ENCODE measurements around the gene KIF26B. TPM values are rescaled to one million over a fixed set of nuclear protein-coding genes. Genes with fewer than 3 reads are reported as not detected.

KIF26B gene
- polyA plus RNA-seq, 1 of the 3 experiments (the other 2 are of a cell fraction) = 2.6 TPM

DNA sequence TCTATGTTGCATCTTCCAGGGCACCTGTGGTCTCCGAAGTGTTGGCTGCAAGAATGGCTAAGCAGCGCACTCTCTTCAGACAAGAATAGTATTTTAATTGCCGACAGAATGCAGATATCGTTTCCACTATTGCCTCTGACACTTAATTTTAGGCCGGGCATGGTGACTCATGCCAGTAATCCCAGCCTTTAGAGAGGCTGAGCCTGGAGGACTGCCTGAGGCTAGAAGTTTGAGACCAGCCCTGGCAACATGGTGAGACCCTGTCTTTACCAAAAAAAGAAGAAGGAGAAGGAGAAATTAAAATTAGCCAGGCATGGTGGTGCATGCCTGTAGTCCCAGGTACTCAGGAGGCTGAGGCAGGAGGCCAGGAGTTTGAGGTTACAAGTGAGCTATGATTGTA lies 306.9 kb downstream of the KIF26B start:
- H3K4me2 ChIP-seq = no peak overlapping the region
- CTCF ChIA-PET = interaction anchor here (0.8 kb wide), 1 partner anchor 80 kb away, joined by 3 read pairs; no protein-coding TSS in a partner anchor
- no peaks in the 10 kb centered on the region for H3K9me2 ChIP-seq
- DNase-seq = no peak
- no peak overlapping the region for H3K4me3 ChIP-seq (ENCODE audit: low read depth in 2 of 2, low read length in 1 of 2)
- peaks cover 0 to 27% of the 10 kb centered on the region in 2 experiments; a peak in 2 of 4 replicates for H3K4me1 ChIP-seq (ENCODE audit: control insufficient read depth in 1 of 2, insufficient read depth in 2 of 2, low read depth in 1 of 2, low read length in 1 of 2)
- no peaks in the 10 kb centered on the region for H3K79me2 ChIP-seq (ENCODE audit: insufficient read depth)
- H3K27ac ChIP-seq (ENCODE audit: low read depth in 2 of 2, low read length in 1 of 2) = no peak overlapping the region
- WGBS (ENCODE audit: low lambda C conversion rate) = 85% methylated on average over 5 of the region's 5 CpGs
- no peaks in the 10 kb centered on the region for H4K20me1 ChIP-seq (ENCODE audit: insufficient read depth)
- no peaks in the 10 kb centered on the region for H3K27me3 ChIP-seq (ENCODE audit: insufficient read depth)
- no peak overlapping the region for H2AFZ ChIP-seq (ENCODE audit: low read depth)
- TF ChIP-seq RAD21 (IDR thresholded peaks at IDR 0.05; ENCODE audit: low read length) = no peak
- no peak for TF ChIP-seq MXI1 (IDR thresholded peaks at IDR 0.05; ENCODE audit: low read depth, low read length)
- TF ChIP-seq RCOR1 (IDR thresholded peaks at IDR 0.05; ENCODE audit: low read length) = no peak
- TF ChIP-seq SIN3A (IDR thresholded peaks at IDR 0.05; ENCODE audit: borderline replicate concordance, low read depth, low read length) = no peak
- TF ChIP-seq TCF12 (IDR thresholded peaks at IDR 0.05) = no peak
- no peak for TF ChIP-seq RXRA (IDR thresholded peaks at IDR 0.05; ENCODE audit: borderline replicate concordance, low read depth)
- TF ChIP-seq, protein P1, sequence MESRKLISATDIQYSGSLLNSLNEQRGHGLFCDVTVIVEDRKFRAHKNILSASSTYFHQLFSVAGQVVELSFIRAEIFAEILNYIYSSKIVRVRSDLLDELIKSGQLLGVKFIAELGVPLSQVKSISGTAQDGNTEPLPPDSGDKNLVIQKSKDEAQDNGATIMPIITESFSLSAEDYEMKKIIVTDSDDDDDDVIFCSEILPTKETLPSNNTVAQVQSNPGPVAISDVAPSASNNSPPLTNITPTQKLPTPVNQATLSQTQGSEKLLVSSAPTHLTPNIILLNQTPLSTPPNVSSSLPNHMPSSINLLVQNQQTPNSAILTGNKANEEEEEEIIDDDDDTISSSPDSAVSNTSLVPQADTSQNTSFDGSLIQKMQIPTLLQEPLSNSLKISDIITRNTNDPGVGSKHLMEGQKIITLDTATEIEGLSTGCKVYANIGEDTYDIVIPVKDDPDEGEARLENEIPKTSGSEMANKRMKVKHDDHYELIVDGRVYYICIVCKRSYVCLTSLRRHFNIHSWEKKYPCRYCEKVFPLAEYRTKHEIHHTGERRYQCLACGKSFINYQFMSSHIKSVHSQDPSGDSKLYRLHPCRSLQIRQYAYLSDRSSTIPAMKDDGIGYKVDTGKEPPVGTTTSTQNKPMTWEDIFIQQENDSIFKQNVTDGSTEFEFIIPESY (IDR thresholded peaks at IDR 0.05; ENCODE audit: borderline replicate concordance, low read depth) = no peak
- TF ChIP-seq TEAD4 (IDR thresholded peaks at IDR 0.05; ENCODE audit: borderline replicate concordance, insufficient read depth) = no peak
- TF ChIP-seq NRF1 (IDR thresholded peaks at IDR 0.05; ENCODE audit: low read depth, low read length) = no peak
- TF ChIP-seq POLR2AphosphoS5 (IDR thresholded peaks at IDR 0.05; ENCODE audit: low read depth, low read length) = no peak
- TF ChIP-seq, protein P2, sequence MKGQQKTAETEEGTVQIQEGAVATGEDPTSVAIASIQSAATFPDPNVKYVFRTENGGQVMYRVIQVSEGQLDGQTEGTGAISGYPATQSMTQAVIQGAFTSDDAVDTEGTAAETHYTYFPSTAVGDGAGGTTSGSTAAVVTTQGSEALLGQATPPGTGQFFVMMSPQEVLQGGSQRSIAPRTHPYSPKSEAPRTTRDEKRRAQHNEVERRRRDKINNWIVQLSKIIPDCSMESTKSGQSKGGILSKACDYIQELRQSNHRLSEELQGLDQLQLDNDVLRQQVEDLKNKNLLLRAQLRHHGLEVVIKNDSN (IDR thresholded peaks at IDR 0.05; ENCODE audit: borderline replicate concordance, low read depth) = no peak
- no peaks in the 10 kb centered on the region for H3K9me3 ChIP-seq
- peaks cover 0 to 14% of the 10 kb centered on the region in 2 experiments for H3K36me3 ChIP-seq (replicated peaks in 1 of 2; ENCODE audit: control insufficient read depth in 1 of 2, insufficient read depth in 2 of 2, low read length in 1 of 2)
- POLR2A ChIA-PET = no interaction called here
- peaks cover 4% of the 10 kb centered on the region for H3F3A ChIP-seq (replicated peaks; ENCODE audit: insufficient read depth)
- no peak overlapping the region for H3K9ac ChIP-seq

DNA sequence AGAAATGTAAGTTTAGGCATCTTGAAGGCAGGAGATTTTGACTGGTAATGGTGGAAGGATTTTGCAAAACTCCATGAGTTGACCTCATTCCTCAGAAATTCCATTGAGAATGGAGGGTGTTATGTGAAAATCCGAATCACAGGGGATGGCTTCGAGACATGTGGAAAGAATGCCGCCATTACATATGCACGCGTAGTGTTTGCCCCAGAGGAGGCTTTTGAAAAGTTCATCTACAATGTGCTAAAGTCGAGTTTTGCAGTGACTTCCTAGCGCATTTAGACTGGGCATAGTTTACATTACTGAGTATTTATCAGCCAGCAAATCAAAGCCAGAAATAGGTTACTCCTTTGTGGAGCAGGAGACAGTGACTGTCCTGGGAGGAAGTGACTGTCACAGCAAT lies 307.4 kb downstream of the KIF26B start:
- H2AFZ ChIP-seq (ENCODE audit: low read depth) = no peak overlapping the region
- H3K36me3 ChIP-seq (replicated peaks in 1 of 2; ENCODE audit: control insufficient read depth in 1 of 2, insufficient read depth in 2 of 2, low read length in 1 of 2) = peaks cover 0 to 17% of the 10 kb centered on the region in 2 experiments
- H3K79me2 ChIP-seq (ENCODE audit: insufficient read depth) = no peaks in the 10 kb centered on the region
- no peaks in the 10 kb centered on the region for H3K9me3 ChIP-seq
- H3K4me2 ChIP-seq = no peak overlapping the region
- H3K4me3 ChIP-seq (ENCODE audit: low read depth in 2 of 2, low read length in 1 of 2) = no peak overlapping the region
- peaks cover 0 to 24% of the 10 kb centered on the region in 2 experiments; a peak in 2 of 4 replicates for H3K4me1 ChIP-seq (ENCODE audit: control insufficient read depth in 1 of 2, insufficient read depth in 2 of 2, low read depth in 1 of 2, low read length in 1 of 2)
- WGBS (ENCODE audit: low lambda C conversion rate) = 79% methylated on average over 7 of the region's 7 CpGs
- POLR2A ChIA-PET = no interaction called here
- peaks cover under 1% of the 10 kb centered on the region for H3F3A ChIP-seq (replicated peaks; ENCODE audit: insufficient read depth)
- no peaks in the 10 kb centered on the region for H3K9me2 ChIP-seq
- no peak for DNase-seq
- CTCF ChIA-PET = no interaction called here
- H3K27me3 ChIP-seq (ENCODE audit: insufficient read depth) = no peaks in the 10 kb centered on the region
- H3K9ac ChIP-seq = no peak overlapping the region
- H3K27ac ChIP-seq (ENCODE audit: low read depth in 2 of 2, low read length in 1 of 2) = no peak overlapping the region
- TF ChIP-seq GATA2 (CRISPR knock-in tag; IDR thresholded peaks at IDR 0.05) = no peak
- TF ChIP-seq EP300 (IDR thresholded peaks at IDR 0.05; ENCODE audit: borderline replicate concordance in 1 of 2, low read depth in 1 of 2, low read length in 1 of 2) = no peak
- no peak for TF ChIP-seq SIN3A (IDR thresholded peaks at IDR 0.05; ENCODE audit: borderline replicate concordance, low read depth, low read length)
- no peak for TF ChIP-seq SMC3 (IDR thresholded peaks at IDR 0.05; ENCODE audit: low read depth, low read length)
- TF ChIP-seq POLR2AphosphoS5 (IDR thresholded peaks at IDR 0.05; ENCODE audit: low read depth, low read length) = no peak
- no peak for TF ChIP-seq RAD21 (IDR thresholded peaks at IDR 0.05; ENCODE audit: low read length)
- TF ChIP-seq EZH2phosphoT487 (IDR thresholded peaks at IDR 0.05; ENCODE audit: borderline replicate concordance, low read depth) = no peak
- TF ChIP-seq YY1 (IDR thresholded peaks at IDR 0.05; ENCODE audit: low read depth) = no peak
- TF ChIP-seq TCF12 (IDR thresholded peaks at IDR 0.05) = no peak
- no peaks in the 10 kb centered on the region for H4K20me1 ChIP-seq (ENCODE audit: insufficient read depth)

Measured in SK-N-SH (cell line).